SK-N-SH (cell line): ENCODE data around the gene ADCY1.

ENCODE experiments used
- CHD2 ChIP-seq: fragments of 150-350 bp; IDR thresholded peaks from 2 replicates; pipeline ENCODE4 v1.6.1; 2018; ENCODE audit warnings: low read length; ENCODE audit not compliant: partially characterized antibody
- CTCF ChIP-seq: fragments of 200-600 bp; sonication (generic); IDR thresholded peaks from 2 replicates; pipeline ENCODE4 v1.6.1; 2017; ENCODE audit warnings: antibody characterized with exemption, mild to moderate bottlenecking, moderate library complexity
- EP300 ChIP-seq, 2 experiments: IDR thresholded peaks; 2 replicates each; pipeline versions ENCODE4 v1.4.0 to v1.6.1; 2012; ENCODE audit warnings: borderline replicate concordance in 1 of 2, low read depth in 1 of 2, low read length in 1 of 2
- EZH2phosphoT487 ChIP-seq: fragments of 200-600 bp; sonication (generic); IDR thresholded peaks from 2 replicates; pipeline ENCODE4 v1.6.1; 2017; ENCODE audit warnings: low read depth, mixed run types, mild to moderate bottlenecking, antibody characterized with exemption, moderate library complexity, borderline replicate concordance
- JUND ChIP-seq: IDR thresholded peaks from 2 replicates; pipeline ENCODE4 v1.4.0; 2012
- MEF2A ChIP-seq: IDR thresholded peaks from 2 replicates; pipeline ENCODE4 v1.4.0; 2012; ENCODE audit warnings: low read depth, borderline replicate concordance
- RAD21 ChIP-seq: IDR thresholded peaks from 2 replicates; pipeline ENCODE4 v1.6.1; 2012; ENCODE audit warnings: mild to moderate bottlenecking, low read length
- RFX5 ChIP-seq: IDR thresholded peaks from 2 replicates; pipeline ENCODE4 v1.6.1; 2012; ENCODE audit warnings: mild to moderate bottlenecking, improper control_type of control experiment, low read length
- TAF1 ChIP-seq: IDR thresholded peaks from 2 replicates; pipeline ENCODE4 v1.6.1; 2012; ENCODE audit warnings: low read depth, mild to moderate bottlenecking, low read length, moderate library complexity, borderline replicate concordance
- YY1 ChIP-seq: IDR thresholded peaks from 2 replicates; pipeline ENCODE4 v1.4.0; 2012; ENCODE audit warnings: low read depth, mild to moderate bottlenecking
- TF ChIP-seq, protein P1 (sequence below): IDR thresholded peaks from 2 replicates; pipeline ENCODE4 v1.4.0; 2012; ENCODE audit warnings: low read depth, borderline replicate concordance
- TF ChIP-seq, protein P2 (sequence below): IDR thresholded peaks from 2 replicates; pipeline ENCODE4 v1.6.1; 2012; ENCODE audit warnings: mild to moderate bottlenecking, low read depth, low read length, moderate library complexity

- no peak for TF ChIP-seq CHD2
- TF ChIP-seq RFX5, result no peak
- TF ChIP-seq TAF1, result no peak
- TF ChIP-seq EP300 (IDR thresholded peaks at IDR 0.05; ENCODE audit: borderline replicate concordance in 1 of 2, low read depth in 1 of 2, low read length in 1 of 2), result no peak
- no peak for TF ChIP-seq CTCF
- TF ChIP-seq, protein P1, sequence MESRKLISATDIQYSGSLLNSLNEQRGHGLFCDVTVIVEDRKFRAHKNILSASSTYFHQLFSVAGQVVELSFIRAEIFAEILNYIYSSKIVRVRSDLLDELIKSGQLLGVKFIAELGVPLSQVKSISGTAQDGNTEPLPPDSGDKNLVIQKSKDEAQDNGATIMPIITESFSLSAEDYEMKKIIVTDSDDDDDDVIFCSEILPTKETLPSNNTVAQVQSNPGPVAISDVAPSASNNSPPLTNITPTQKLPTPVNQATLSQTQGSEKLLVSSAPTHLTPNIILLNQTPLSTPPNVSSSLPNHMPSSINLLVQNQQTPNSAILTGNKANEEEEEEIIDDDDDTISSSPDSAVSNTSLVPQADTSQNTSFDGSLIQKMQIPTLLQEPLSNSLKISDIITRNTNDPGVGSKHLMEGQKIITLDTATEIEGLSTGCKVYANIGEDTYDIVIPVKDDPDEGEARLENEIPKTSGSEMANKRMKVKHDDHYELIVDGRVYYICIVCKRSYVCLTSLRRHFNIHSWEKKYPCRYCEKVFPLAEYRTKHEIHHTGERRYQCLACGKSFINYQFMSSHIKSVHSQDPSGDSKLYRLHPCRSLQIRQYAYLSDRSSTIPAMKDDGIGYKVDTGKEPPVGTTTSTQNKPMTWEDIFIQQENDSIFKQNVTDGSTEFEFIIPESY, result no peak
- no peak for TF ChIP-seq MEF2A
- no peak for TF ChIP-seq EZH2phosphoT487
- TF ChIP-seq RAD21, result no peak
- TF ChIP-seq JUND, result no peak
- no peak for TF ChIP-seq YY1
- TF ChIP-seq, protein P2, sequence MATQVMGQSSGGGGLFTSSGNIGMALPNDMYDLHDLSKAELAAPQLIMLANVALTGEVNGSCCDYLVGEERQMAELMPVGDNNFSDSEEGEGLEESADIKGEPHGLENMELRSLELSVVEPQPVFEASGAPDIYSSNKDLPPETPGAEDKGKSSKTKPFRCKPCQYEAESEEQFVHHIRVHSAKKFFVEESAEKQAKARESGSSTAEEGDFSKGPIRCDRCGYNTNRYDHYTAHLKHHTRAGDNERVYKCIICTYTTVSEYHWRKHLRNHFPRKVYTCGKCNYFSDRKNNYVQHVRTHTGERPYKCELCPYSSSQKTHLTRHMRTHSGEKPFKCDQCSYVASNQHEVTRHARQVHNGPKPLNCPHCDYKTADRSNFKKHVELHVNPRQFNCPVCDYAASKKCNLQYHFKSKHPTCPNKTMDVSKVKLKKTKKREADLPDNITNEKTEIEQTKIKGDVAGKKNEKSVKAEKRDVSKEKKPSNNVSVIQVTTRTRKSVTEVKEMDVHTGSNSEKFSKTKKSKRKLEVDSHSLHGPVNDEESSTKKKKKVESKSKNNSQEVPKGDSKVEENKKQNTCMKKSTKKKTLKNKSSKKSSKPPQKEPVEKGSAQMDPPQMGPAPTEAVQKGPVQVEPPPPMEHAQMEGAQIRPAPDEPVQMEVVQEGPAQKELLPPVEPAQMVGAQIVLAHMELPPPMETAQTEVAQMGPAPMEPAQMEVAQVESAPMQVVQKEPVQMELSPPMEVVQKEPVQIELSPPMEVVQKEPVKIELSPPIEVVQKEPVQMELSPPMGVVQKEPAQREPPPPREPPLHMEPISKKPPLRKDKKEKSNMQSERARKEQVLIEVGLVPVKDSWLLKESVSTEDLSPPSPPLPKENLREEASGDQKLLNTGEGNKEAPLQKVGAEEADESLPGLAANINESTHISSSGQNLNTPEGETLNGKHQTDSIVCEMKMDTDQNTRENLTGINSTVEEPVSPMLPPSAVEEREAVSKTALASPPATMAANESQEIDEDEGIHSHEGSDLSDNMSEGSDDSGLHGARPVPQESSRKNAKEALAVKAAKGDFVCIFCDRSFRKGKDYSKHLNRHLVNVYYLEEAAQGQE, result no peak
Observed at GRCh38 chr7:45624392-45624760, 50.2 kb downstream of the ADCY1 start.
